Heart left ventricle (tissue), 13 donors: ENCODE measurements around the gene CACNA2D3.

Source experiments
- CTCF ChIP-seq, 12 donors: fragments of 200-600 bp; sonication (generic) in 4 of 12; IDR thresholded peaks; one replicate each; pipeline versions ENCODE4 v1.5.0 to v1.8.0; 2018 to 2022; ENCODE audit warnings: antibody characterized with exemption in 12 of 12, mild to moderate bottlenecking in 5 of 12
- POLR2A ChIP-seq, 2 donors: fragments of 450-650 bp; IDR thresholded peaks; one replicate each; pipeline ENCODE4 v1.6.1; 2017; ENCODE audit warnings: antibody characterized with exemption in 2 of 2, mild to moderate bottlenecking in 2 of 2, moderate library complexity in 2 of 2
- donor health status: ischemic (EF 13 %, LVEDD 7.1; RV severe dilation, severe dysfunction).
- donor health status: DM: no; HTN: yes; CAD: no.
- donor health status: DM: no; HTN: no; CAD: no.
- donor health status: ischemic (EF 25% LVEDD 6.9; RV normal size, moderate dysfunction).
- donor health status: ischemic (EF 25% LVEDD 5.7; RV mildly dilated, moderate dysfunction).
- donor health status: ischemic (EF 35%, LVEDD 5.7; RV mildly dilated, moderate dysfunction).
- donor health status: nonischemic (EF 11% LVEDD 7.7; RV severe dilation, severe dysfunction).
- donor health status: DM: yes; HTN: yes; CAD: no.
- donor health status: PGD.
- donor health status: ischemic (EF 29% LVEDD 5.4; RV normal size, mild dysfunction).
- donor health status: nonischemic (EF 23%, LVEDD 6.1; RV moderate dilation, normal function).

GRCh38 chr3:54193093-54193492, 70.7 kb downstream of the CACNA2D3 start:
- TF ChIP-seq CTCF (IDR thresholded peaks at IDR 0.05) (no peak), POLR2A (IDR thresholded peaks at IDR 0.05) (no peak)
